ACC112 (cell line): ENCODE measurements around the gene TSG101.

Source experiments
- H2AFZ ChIP-seq: fragments of 200-600 bp; sonication (generic); one replicate; pipeline ENCODE4 v1.6.0; 2017; ENCODE audit warnings: antibody characterized with exemption, low read length; ENCODE audit not compliant: unreplicated experiment
- H3K27ac ChIP-seq: fragments of 200-600 bp; sonication (generic); 2 replicates; pipeline ENCODE4 v1.5.1; 2014; ENCODE audit warnings: low read depth, mild to moderate bottlenecking, antibody characterized with exemption, low read length, moderate library complexity
- H3K27me3 ChIP-seq: fragments of 200-600 bp; sonication (generic); 2 replicates; pipeline ENCODE4 v1.6.1; 2014; ENCODE audit warnings: mild to moderate bottlenecking, antibody characterized with exemption, low read length, moderate library complexity, mixed read lengths; ENCODE audit not compliant: insufficient read depth
- H3K36me3 ChIP-seq: fragments of 200-600 bp; sonication (generic); 2 replicates; pipeline ENCODE4 v1.6.1; 2016; ENCODE audit warnings: mild to moderate bottlenecking, antibody characterized with exemption, low read length, moderate library complexity, mixed read lengths; ENCODE audit not compliant: insufficient read depth
- H3K4me1 ChIP-seq: fragments of 200-600 bp; sonication (generic); one replicate; pipeline ENCODE4 v1.6.1; 2016; ENCODE audit warnings: low read length, mixed read lengths; ENCODE audit not compliant: insufficient read depth, unreplicated experiment, control insufficient read depth
- H3K4me3 ChIP-seq: fragments of 200-600 bp; sonication (generic); 2 replicates; pipeline ENCODE4 v1.5.1; 2014; ENCODE audit warnings: mild to moderate bottlenecking, low read depth, low read length
- H3K79me2 ChIP-seq: fragments of 200-600 bp; sonication (generic); one replicate; pipeline ENCODE4 v1.6.0; 2016; ENCODE audit warnings: low read length; ENCODE audit not compliant: control insufficient read depth, unreplicated experiment, insufficient read depth

TSG101 gene

GRCh38 chr11:18533365-18533764 lies 6.6 kb upstream of the TSG101 start:
- Histone ChIP-seq H3K79me2 (peaks cover 4% of the 10 kb centered on the region), H2AFZ (no peak overlapping the region), H3K4me1 (no peaks in the 10 kb centered on the region), H3K27me3 (no peaks in the 10 kb centered on the region), H3K4me3 (no peak overlapping the region), H3K27ac (no peak overlapping the region), H3K36me3 (peaks cover 4% of the 10 kb centered on the region; the same call in 1 of the 2 replicates)

- Histone ChIP-seq H3K36me3 (no peaks in the 10 kb centered on the region), H3K4me1 (peaks cover 3% of the 10 kb centered on the region), H2AFZ (peak overlapping the region; percentile 81), H3K79me2 (peaks cover 41% of the 10 kb centered on the region), H3K27ac (peak overlapping the region; percentile 96), H3K4me3 (peak overlapping the region; percentile 100), H3K27me3 (no peaks in the 10 kb centered on the region)
Observed at GRCh38 chr11:18527512-18527911, 770 bp upstream of the TSG101 start.

- H3K36me3 ChIP-seq: no peaks in the 10 kb centered on the region
- H2AFZ ChIP-seq: peak overlapping the region; percentile 81
- H3K4me3 ChIP-seq: peak overlapping the region; percentile 100
- no peaks in the 10 kb centered on the region for H3K27me3 ChIP-seq
- peaks cover 46% of the 10 kb centered on the region for H3K79me2 ChIP-seq
- peaks cover 3% of the 10 kb centered on the region for H3K4me1 ChIP-seq
- H3K27ac ChIP-seq: peak overlapping the region; percentile 96
Observed at GRCh38 chr11:18526130-18526520, 617 bp downstream of the TSG101 start.

- peaks cover 46% of the 10 kb centered on the region for H3K79me2 ChIP-seq
- no peak overlapping the region for H3K4me3 ChIP-seq
- peaks cover 3% of the 10 kb centered on the region for H3K4me1 ChIP-seq
- H3K36me3 ChIP-seq: no peaks in the 10 kb centered on the region
- H3K27me3 ChIP-seq: no peaks in the 10 kb centered on the region
- H3K27ac ChIP-seq: no peak overlapping the region
- H2AFZ ChIP-seq: no peak overlapping the region
Observed at GRCh38 chr11:18524248-18524647, 2.5 kb downstream of the TSG101 start.

- H3K36me3 ChIP-seq: no peaks in the 10 kb centered on the region
- H2AFZ ChIP-seq: no peak overlapping the region
- H3K27ac ChIP-seq: no peak overlapping the region
- no peaks in the 10 kb centered on the region for H3K27me3 ChIP-seq
- no peak overlapping the region for H3K4me3 ChIP-seq
- peaks cover 42% of the 10 kb centered on the region for H3K79me2 ChIP-seq
- peaks cover 3% of the 10 kb centered on the region for H3K4me1 ChIP-seq
Observed at GRCh38 chr11:18523084-18523483, 3.7 kb downstream of the TSG101 start.

- no peak overlapping the region for H2AFZ ChIP-seq
- H3K27me3 ChIP-seq: no peaks in the 10 kb centered on the region
- H3K4me3 ChIP-seq: no peak overlapping the region
- H3K36me3 ChIP-seq: no peaks in the 10 kb centered on the region
- H3K79me2 ChIP-seq: peaks cover 41% of the 10 kb centered on the region
- H3K4me1 ChIP-seq: peaks cover 3% of the 10 kb centered on the region
- no peak overlapping the region for H3K27ac ChIP-seq
Observed at GRCh38 chr11:18522388-18522787, 4.4 kb downstream of the TSG101 start.

GRCh38 chr11:18521122-18521521 lies 5.6 kb downstream of the TSG101 start:
- H3K27ac ChIP-seq: no peak overlapping the region
- no peak overlapping the region for H2AFZ ChIP-seq
- peaks cover 34% of the 10 kb centered on the region for H3K79me2 ChIP-seq
- H3K4me1 ChIP-seq: peaks cover 3% of the 10 kb centered on the region
- no peaks in the 10 kb centered on the region for H3K27me3 ChIP-seq
- H3K36me3 ChIP-seq: no peaks in the 10 kb centered on the region
- H3K4me3 ChIP-seq: no peak overlapping the region

GRCh38 chr11:18502352-18502751 lies 24.4 kb downstream of the TSG101 start:
- H3K27ac ChIP-seq: no peak overlapping the region
- H3K36me3 ChIP-seq: peaks cover 37% of the 10 kb centered on the region
- no peak overlapping the region for H3K4me3 ChIP-seq
- no peaks in the 10 kb centered on the region for H3K27me3 ChIP-seq
- H2AFZ ChIP-seq: no peak overlapping the region
- H3K79me2 ChIP-seq: no peaks in the 10 kb centered on the region
- H3K4me1 ChIP-seq: no peaks in the 10 kb centered on the region

- peaks cover 34% of the 10 kb centered on the region for H3K36me3 ChIP-seq
Observed at GRCh38 chr11:18501629-18502028, 25.1 kb downstream of the TSG101 start.

GRCh38 chr11:18498039-18498438 lies 28.7 kb downstream of the TSG101 start:
- no peak overlapping the region for H3K4me3 ChIP-seq
- no peaks in the 10 kb centered on the region for H3K79me2 ChIP-seq
- H2AFZ ChIP-seq: no peak overlapping the region
- H3K27me3 ChIP-seq: no peaks in the 10 kb centered on the region
- peaks cover 41% of the 10 kb centered on the region for H3K36me3 ChIP-seq
- H3K27ac ChIP-seq: no peak overlapping the region
- no peaks in the 10 kb centered on the region for H3K4me1 ChIP-seq

More at GRCh38 chr11:18501629-18502028, 25.1 kb downstream of the TSG101 start:
- H3K79me2 ChIP-seq: no peaks in the 10 kb centered on the region
- no peaks in the 10 kb centered on the region for H3K4me1 ChIP-seq
- no peak overlapping the region for H3K27ac ChIP-seq
- H3K4me3 ChIP-seq: no peak overlapping the region
- H3K27me3 ChIP-seq: no peaks in the 10 kb centered on the region
- H2AFZ ChIP-seq: no peak overlapping the region

GRCh38 chr11:18495703-18496102 lies 31.0 kb downstream of the TSG101 start:
- H3K4me3 ChIP-seq: no peak overlapping the region
- H3K27ac ChIP-seq: no peak overlapping the region
- H3K79me2 ChIP-seq: no peaks in the 10 kb centered on the region
- H3K4me1 ChIP-seq: peaks cover 2% of the 10 kb centered on the region
- H3K27me3 ChIP-seq: no peaks in the 10 kb centered on the region
- H2AFZ ChIP-seq: no peak overlapping the region
- peaks cover 21% of the 10 kb centered on the region for H3K36me3 ChIP-seq
